GM12875 (cell line): Measurements from ENCODE around the gene SCNN1B.
"Not testable (repeated sequence)": the region's sequence is repeated elsewhere in the genome, so short reads cannot be mapped to it uniquely, and the experiment has no call there.

Source experiments
- H3K4me3 ChIP-seq: one replicate; pipeline ENCODE4 v1.5.1; 2011; ENCODE audit warnings: low read depth, low read length, control low read depth
- CTCF ChIP-seq: IDR thresholded peaks from 2 replicates; pipeline ENCODE4 v1.5.1; 2011; ENCODE audit warnings: low read depth, mild to moderate bottlenecking, control low read depth, inconsistent platforms, low read length, moderate library complexity, borderline replicate concordance; ENCODE audit not compliant: insufficient read depth

The SCNN1B gene

GRCh38 chr16:23302045-23302956 lies at the start of gene SCNN1B:
Gene SCNN1B, plus strand, starts transcription at chr16:23302302. Its CDS starts 46,298 bp downstream, at chr16:23348600.
- H3K4me3 ChIP-seq, result no peak within 1 kb of the TSS
- TF ChIP-seq CTCF, result no peak

- TF ChIP-seq CTCF, result no peak
- no peak overlapping the region for H3K4me3 ChIP-seq
Measured at GRCh38 chr16:23252310-23252709, 49.8 kb upstream of the SCNN1B start.

- H3K4me3 ChIP-seq, result not testable (repeated sequence)
Measured at GRCh38 chr16:23253650-23254049, 48.5 kb upstream of the SCNN1B start.

GRCh38 chr16:23254338-23254737 lies 47.8 kb upstream of the SCNN1B start:
- no peak overlapping the region for H3K4me3 ChIP-seq
- TF ChIP-seq CTCF, result no peak

- TF ChIP-seq CTCF, result no peak
Measured at GRCh38 chr16:23255000-23255399, 47.1 kb upstream of the SCNN1B start.

GRCh38 chr16:23256440-23256839 lies 45.7 kb upstream of the SCNN1B start:
- H3K4me3 ChIP-seq, result no peak overlapping the region
- no peak for TF ChIP-seq CTCF

More at GRCh38 chr16:23255000-23255399, 47.1 kb upstream of the SCNN1B start:
- no peak overlapping the region for H3K4me3 ChIP-seq

- no peak overlapping the region for H3K4me3 ChIP-seq
- TF ChIP-seq CTCF, result no peak
Measured at GRCh38 chr16:23257682-23258081, 44.4 kb upstream of the SCNN1B start.
